ENCODE results near the gene NINL. TPM values are rescaled to one million over a fixed set of nuclear protein-coding genes. Genes with fewer than 3 reads are reported as not detected.
A peak's percentile ranks its signal among the peaks of the same experiment; 100 is the strongest.

Gene NINL
- total and polyA plus RNA-seq, 4 experiments from 2014 or later = 0.36 to 4.0 (median 3.4) TPM; not detected in 1

- Histone ChIP-seq H3K9me3 (ENCODE audit: control insufficient read depth in 1 of 2, low read length in 2 of 2) (no peaks in the 10 kb centered on the region), H3K4me3 (ENCODE audit: low read length in 2 of 2) (no peak overlapping the region), H3K27ac (ENCODE audit: low read depth, low read length) (no peak overlapping the region), H3K36me3 (ENCODE audit: insufficient read depth, low read length) (no peaks in the 10 kb centered on the region), H3K4me1 (ENCODE audit: insufficient read depth, low read length) (no peaks in the 10 kb centered on the region), H3K27me3 (ENCODE audit: insufficient read depth, low read length) (no peaks in the 10 kb centered on the region)
- H3K27ac Mint-ChIP-seq = peak overlapping the region in 1 of 7 donors; percentile 51
- CTCF ChIA-PET (ENCODE audit: partially characterized antibody) = no interaction called here
- no peaks in the 10 kb centered on the region for H3K36me3 Mint-ChIP-seq
- intact Hi-C loops (cut with micrococcal nuclease) = no loop called here
- no peak overlapping the region for H3K4me3 Mint-ChIP-seq
- no peak for DNase-seq
- no peaks in the 10 kb centered on the region for H3K9me3 Mint-ChIP-seq
- H3K4me1 Mint-ChIP-seq = no peaks in the 10 kb centered on the region
- POLR2A ChIA-PET (ENCODE audit: partially characterized antibody) = no interaction called here
- peaks cover 0 to 2% of the 10 kb centered on the region in 2 donors for H3K27me3 Mint-ChIP-seq
Observed at GRCh38 chr20:25546048-25546447, 39.3 kb downstream of the NINL start.

DNA sequence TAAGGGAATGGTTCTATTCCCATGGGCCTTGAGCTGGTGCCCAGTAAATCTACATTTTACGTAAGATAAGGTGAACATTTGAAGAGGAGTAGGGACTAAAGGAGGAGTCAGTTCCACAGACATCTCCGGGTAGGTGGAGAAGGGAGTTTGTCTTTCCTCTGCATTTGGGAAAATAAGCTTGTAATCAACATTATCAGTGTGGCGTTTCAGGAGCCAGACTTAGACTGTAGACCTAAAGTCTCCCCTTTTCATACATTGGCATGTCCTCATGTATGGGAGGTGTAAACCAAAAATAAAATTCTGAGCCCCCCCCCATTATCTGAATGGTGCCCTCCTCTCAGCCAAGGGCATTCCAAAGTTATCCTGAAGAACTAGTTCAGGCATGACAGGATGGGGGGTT lies 40.2 kb downstream of the NINL start:
- Mint-ChIP-seq H3K9me3 (no peaks in the 10 kb centered on the region), H3K4me1 (no peaks in the 10 kb centered on the region), H3K4me3 (no peak overlapping the region), H3K27me3 (peaks cover 0 to 2% of the 10 kb centered on the region in 2 donors), H3K27ac (no peak overlapping the region), H3K36me3 (no peaks in the 10 kb centered on the region)
- Histone ChIP-seq H3K4me1 (ENCODE audit: insufficient read depth, low read length) (no peaks in the 10 kb centered on the region), H3K36me3 (ENCODE audit: insufficient read depth, low read length) (no peaks in the 10 kb centered on the region), H3K9me3 (ENCODE audit: control insufficient read depth in 1 of 2, low read length in 2 of 2) (no peaks in the 10 kb centered on the region), H3K27ac (ENCODE audit: low read depth, low read length) (no peak overlapping the region), H3K4me3 (ENCODE audit: low read length in 2 of 2) (no peak overlapping the region), H3K27me3 (ENCODE audit: insufficient read depth, low read length) (no peaks in the 10 kb centered on the region)
- POLR2A ChIA-PET (ENCODE audit: partially characterized antibody) = no interaction called here
- DNase-seq = no peak
- intact Hi-C loops (cut with micrococcal nuclease) = no loop called here
- CTCF ChIA-PET (ENCODE audit: partially characterized antibody) = no interaction called here

- no peaks in the 10 kb centered on the region for H3K9me3 ChIP-seq (ENCODE audit: control insufficient read depth in 1 of 2, low read length in 2 of 2)
- Mint-ChIP-seq H3K27me3 (peaks cover 0 to 2% of the 10 kb centered on the region in 2 donors), H3K36me3 (no peaks in the 10 kb centered on the region), H3K27ac (no peak overlapping the region), H3K4me1 (no peaks in the 10 kb centered on the region), H3K4me3 (no peak overlapping the region), H3K9me3 (no peaks in the 10 kb centered on the region)
- intact Hi-C loops (cut with micrococcal nuclease) = no loop called here
- no peak overlapping the region for H3K4me3 ChIP-seq (ENCODE audit: low read length in 2 of 2)
- ChIA-PET POLR2A (ENCODE audit: partially characterized antibody) (no interaction called here), CTCF (ENCODE audit: partially characterized antibody) (no interaction called here)
- H3K27ac ChIP-seq (ENCODE audit: low read depth, low read length) = no peak overlapping the region
- H3K27me3 ChIP-seq (ENCODE audit: insufficient read depth, low read length) = no peaks in the 10 kb centered on the region
- DNase-seq = no peak
- no peaks in the 10 kb centered on the region for H3K36me3 ChIP-seq (ENCODE audit: insufficient read depth, low read length)
- no peaks in the 10 kb centered on the region for H3K4me1 ChIP-seq (ENCODE audit: insufficient read depth, low read length)
Observed at GRCh38 chr20:25544734-25545133, 40.6 kb downstream of the NINL start.

GRCh38 chr20:25544311-25544710 lies 41.0 kb downstream of the NINL start:
- Mint-ChIP-seq H3K9me3 (no peaks in the 10 kb centered on the region), H3K27me3 (peaks cover 0 to under 1% of the 10 kb centered on the region in 2 donors), H3K36me3 (no peaks in the 10 kb centered on the region), H3K4me3 (no peak overlapping the region), H3K4me1 (no peaks in the 10 kb centered on the region), H3K27ac (no peak overlapping the region)
- H3K4me1 ChIP-seq (ENCODE audit: insufficient read depth, low read length) = no peaks in the 10 kb centered on the region
- no peaks in the 10 kb centered on the region for H3K27me3 ChIP-seq (ENCODE audit: insufficient read depth, low read length)
- H3K36me3 ChIP-seq (ENCODE audit: insufficient read depth, low read length) = no peaks in the 10 kb centered on the region
- H3K4me3 ChIP-seq (ENCODE audit: low read length in 2 of 2) = no peak overlapping the region
- DNase-seq = no peak
- H3K27ac ChIP-seq (ENCODE audit: low read depth, low read length) = no peak overlapping the region
- ChIA-PET CTCF (ENCODE audit: partially characterized antibody) (no interaction called here), POLR2A (ENCODE audit: partially characterized antibody) (no interaction called here)
- H3K9me3 ChIP-seq (ENCODE audit: control insufficient read depth in 1 of 2, low read length in 2 of 2) = no peaks in the 10 kb centered on the region
- intact Hi-C loops (cut with micrococcal nuclease) = no loop called here

GRCh38 chr20:25543068-25543467 lies 42.3 kb downstream of the NINL start:
- H3K9me3 Mint-ChIP-seq = no peaks in the 10 kb centered on the region
- DNase-seq = no peak

DNA sequence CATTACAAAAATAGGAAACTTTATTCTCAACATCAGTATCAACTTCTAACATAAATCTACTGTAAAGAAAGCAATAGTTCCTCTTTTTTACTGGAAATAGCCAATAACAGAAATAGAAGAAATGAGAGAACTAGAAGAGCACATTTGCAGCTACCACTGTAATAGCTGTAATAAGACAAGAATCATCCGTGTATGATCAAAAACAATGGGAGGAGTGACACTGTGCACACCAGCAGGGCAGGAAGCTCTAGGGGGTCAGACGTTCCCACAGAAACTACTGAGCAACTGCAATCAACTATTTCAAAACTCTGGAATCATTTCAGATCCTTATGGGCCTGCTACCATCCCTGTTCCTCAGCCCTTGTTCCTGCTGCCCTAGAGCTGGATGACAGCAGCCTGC lies 43.7 kb downstream of the NINL start:
- ChIA-PET CTCF (ENCODE audit: partially characterized antibody) (no interaction called here), POLR2A (ENCODE audit: partially characterized antibody) (no interaction called here)
- Histone ChIP-seq H3K4me3 (ENCODE audit: low read length in 2 of 2) (no peak overlapping the region), H3K4me1 (ENCODE audit: insufficient read depth, low read length) (no peaks in the 10 kb centered on the region), H3K9me3 (ENCODE audit: control insufficient read depth in 1 of 2, low read length in 2 of 2) (no peaks in the 10 kb centered on the region), H3K27ac (ENCODE audit: low read depth, low read length) (no peak overlapping the region), H3K27me3 (ENCODE audit: insufficient read depth, low read length) (no peaks in the 10 kb centered on the region), H3K36me3 (ENCODE audit: insufficient read depth, low read length) (no peaks in the 10 kb centered on the region)
- no peaks in the 10 kb centered on the region for H3K9me3 Mint-ChIP-seq
- H3K4me1 Mint-ChIP-seq = no peaks in the 10 kb centered on the region
- no peaks in the 10 kb centered on the region for H3K27me3 Mint-ChIP-seq
- H3K27ac Mint-ChIP-seq = no peak overlapping the region
- DNase-seq = no peak
- H3K4me3 Mint-ChIP-seq = no peak overlapping the region
- H3K36me3 Mint-ChIP-seq = no peaks in the 10 kb centered on the region
- intact Hi-C loops (cut with micrococcal nuclease) = no loop called here

More at GRCh38 chr20:25543068-25543467, 42.3 kb downstream of the NINL start:
- H3K9me3 ChIP-seq (ENCODE audit: control insufficient read depth in 1 of 2, low read length in 2 of 2) = no peaks in the 10 kb centered on the region
- Mint-ChIP-seq H3K27ac (no peak overlapping the region), H3K36me3 (no peaks in the 10 kb centered on the region), H3K27me3 (no peaks in the 10 kb centered on the region), H3K4me3 (no peak overlapping the region), H3K4me1 (no peaks in the 10 kb centered on the region)
- intact Hi-C loops (cut with micrococcal nuclease) = no loop called here
- no peak overlapping the region for H3K27ac ChIP-seq (ENCODE audit: low read depth, low read length)
- ChIA-PET CTCF (ENCODE audit: partially characterized antibody) (no interaction called here), POLR2A (ENCODE audit: partially characterized antibody) (no interaction called here)
- H3K36me3 ChIP-seq (ENCODE audit: insufficient read depth, low read length) = no peaks in the 10 kb centered on the region
- no peaks in the 10 kb centered on the region for H3K27me3 ChIP-seq (ENCODE audit: insufficient read depth, low read length)
- H3K4me3 ChIP-seq (ENCODE audit: low read length in 2 of 2) = no peak overlapping the region
- H3K4me1 ChIP-seq (ENCODE audit: insufficient read depth, low read length) = no peaks in the 10 kb centered on the region

GRCh38 chr20:25539742-25540672 lies 45.3 kb downstream of the NINL start:
- Mint-ChIP-seq H3K4me1 (no peaks in the 10 kb centered on the region), H3K9me3 (no peaks in the 10 kb centered on the region), H3K27ac (no peak overlapping the region), H3K27me3 (no peaks in the 10 kb centered on the region), H3K4me3 (no peak overlapping the region), H3K36me3 (no peaks in the 10 kb centered on the region)
- intact Hi-C loops (cut with micrococcal nuclease) = no loop called here
- POLR2A ChIA-PET (ENCODE audit: partially characterized antibody) = no interaction called here
- Histone ChIP-seq H3K27ac (ENCODE audit: low read depth, low read length) (no peak overlapping the region), H3K36me3 (ENCODE audit: insufficient read depth, low read length) (no peaks in the 10 kb centered on the region), H3K27me3 (ENCODE audit: insufficient read depth, low read length) (no peaks in the 10 kb centered on the region), H3K9me3 (ENCODE audit: control insufficient read depth in 1 of 2, low read length in 2 of 2) (no peaks in the 10 kb centered on the region), H3K4me1 (ENCODE audit: insufficient read depth, low read length) (no peaks in the 10 kb centered on the region), H3K4me3 (ENCODE audit: low read length in 2 of 2) (no peak overlapping the region)
- no peak for DNase-seq
- CTCF ChIA-PET (ENCODE audit: partially characterized antibody) = no interaction called here
